NCI-H146 treated with DMSO at 0.1 percent for 48 hours (cell line): ENCODE results near the gene PHF2.

Experiments
- DNase-seq: peaks from one replicate; lab custom pipeline; 2025; ENCODE audit not compliant: unreplicated experiment; lab: John Stamatoyannopoulos, UW

The PHF2 gene

DNA sequence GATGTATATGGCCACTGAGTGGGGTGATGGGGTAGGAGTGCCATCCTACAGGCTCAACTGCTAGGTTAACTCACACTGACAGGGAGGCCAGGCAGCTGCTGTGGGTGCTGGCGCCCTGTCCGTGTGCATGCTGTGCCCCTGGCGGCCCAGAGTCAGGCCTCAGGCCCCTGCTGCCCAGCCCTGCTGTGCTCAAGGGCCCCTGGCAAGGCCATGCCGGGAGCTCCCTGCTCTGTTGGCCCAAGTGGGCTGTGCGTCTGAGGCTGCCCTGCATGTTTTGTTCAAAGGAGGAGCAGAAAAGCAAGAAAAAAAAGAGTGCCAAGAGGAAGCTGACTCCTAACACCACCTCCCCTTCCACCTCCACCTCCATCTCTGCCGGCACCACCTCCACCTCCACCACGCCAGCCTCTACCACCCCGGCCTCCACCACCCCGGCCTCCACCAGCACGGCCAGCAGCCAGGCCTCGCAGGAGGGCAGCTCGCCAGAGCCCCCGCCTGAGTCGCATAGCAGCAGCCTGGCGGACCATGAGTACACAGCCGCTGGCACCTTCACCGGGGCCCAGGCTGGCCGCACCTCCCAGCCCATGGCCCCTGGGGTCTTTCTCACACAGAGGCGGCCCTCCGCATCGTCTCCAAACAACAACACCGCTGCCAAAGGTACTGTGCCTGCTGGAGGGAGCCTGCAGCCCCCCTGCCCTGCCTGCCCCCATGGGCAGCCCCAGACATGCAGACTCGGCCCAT is 100.1 kb downstream of the PHF2 start:
- no peak for DNase-seq

DNA sequence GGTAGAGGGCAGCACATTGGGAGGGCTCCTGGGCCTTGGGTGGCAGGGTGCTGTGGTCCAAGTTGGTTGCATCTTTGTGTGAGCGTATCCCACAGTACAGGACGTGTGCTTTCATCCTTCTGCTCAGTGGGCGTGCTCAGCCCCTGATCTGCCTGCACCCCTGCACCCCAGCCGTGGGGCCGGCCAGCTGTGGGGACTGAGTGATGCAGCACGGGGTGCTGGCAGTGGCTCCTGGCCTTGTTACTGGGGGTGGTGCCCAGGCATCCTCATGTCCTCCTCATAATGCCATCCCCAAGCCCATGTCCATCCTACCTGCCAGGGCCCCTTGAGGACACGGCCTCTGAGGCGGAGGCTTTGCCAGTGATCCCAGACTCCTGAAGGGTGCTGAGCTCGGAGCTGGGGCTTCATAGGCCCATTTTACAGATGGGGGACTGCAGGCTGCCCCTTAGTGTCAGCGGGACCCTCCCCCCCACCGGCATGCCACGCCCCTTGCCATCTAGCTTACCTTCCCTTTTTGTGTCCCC is 100.7 kb downstream of the PHF2 start:
- DNase-seq, result no peak

DNA sequence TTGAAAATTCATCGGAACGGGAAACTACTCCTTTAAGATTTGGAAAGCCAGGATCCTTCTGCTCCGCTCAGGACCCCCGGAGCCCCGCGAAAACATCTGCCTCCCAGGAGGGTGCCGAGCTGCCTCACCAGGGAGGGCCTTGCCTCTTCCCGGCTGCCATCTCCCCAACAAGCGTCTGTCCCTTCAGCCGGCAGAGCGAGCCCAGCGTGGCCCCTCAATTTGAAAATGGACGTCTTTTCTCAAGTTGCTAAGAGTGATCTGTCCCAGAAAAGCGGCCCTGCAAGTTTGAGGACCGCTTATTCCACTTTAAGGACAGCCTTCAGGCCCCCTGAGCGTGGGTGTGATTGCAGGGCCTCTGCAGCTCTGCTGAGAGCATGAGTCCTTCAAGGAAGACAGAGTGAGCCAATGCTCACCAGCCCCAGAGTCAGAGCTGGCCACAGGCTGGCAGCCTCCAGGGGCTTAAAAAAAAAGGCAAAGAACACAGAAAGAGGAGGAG is 101.3 kb downstream of the PHF2 start:
- no peak for DNase-seq

DNA sequence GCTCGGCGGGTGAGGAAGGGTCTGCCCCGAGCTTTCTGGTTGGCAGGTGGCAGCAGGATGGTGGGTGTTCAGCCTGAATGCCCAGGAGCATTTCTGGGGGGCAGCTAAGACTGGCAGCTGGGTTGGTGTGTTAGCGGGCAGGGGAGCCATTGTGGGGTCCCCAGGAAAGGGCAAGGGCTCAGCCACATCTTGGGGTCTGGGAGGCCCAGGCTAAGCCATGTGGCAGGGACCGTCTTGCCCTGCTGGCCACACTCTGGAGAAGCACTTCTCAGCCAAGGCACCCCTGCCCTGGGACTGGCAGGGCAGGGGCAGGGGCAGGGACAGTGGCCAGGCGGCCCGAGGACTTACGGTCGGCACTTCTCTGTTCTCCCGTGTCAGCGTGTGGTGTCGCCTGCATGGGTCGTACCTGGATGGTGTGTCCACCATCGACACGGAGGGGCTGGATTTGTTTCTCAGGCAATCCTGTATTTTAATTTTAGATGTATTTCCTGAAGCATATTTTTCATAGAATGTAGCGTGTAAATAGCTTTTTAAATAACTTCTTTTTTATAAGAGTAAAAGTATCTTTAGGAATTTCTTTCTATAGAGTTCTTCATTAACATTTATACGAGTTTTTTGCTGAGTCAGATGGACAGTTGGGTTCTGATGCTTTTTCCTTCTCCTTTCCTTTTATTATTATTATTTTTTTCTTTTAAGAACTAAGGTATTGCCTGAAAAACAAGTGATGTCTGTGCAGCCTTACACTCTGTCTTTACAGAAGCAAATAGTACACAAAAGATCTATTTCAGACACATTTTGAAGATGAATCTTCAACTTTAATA is 102.0 kb downstream of the PHF2 start:
- no peak for DNase-seq

DNA sequence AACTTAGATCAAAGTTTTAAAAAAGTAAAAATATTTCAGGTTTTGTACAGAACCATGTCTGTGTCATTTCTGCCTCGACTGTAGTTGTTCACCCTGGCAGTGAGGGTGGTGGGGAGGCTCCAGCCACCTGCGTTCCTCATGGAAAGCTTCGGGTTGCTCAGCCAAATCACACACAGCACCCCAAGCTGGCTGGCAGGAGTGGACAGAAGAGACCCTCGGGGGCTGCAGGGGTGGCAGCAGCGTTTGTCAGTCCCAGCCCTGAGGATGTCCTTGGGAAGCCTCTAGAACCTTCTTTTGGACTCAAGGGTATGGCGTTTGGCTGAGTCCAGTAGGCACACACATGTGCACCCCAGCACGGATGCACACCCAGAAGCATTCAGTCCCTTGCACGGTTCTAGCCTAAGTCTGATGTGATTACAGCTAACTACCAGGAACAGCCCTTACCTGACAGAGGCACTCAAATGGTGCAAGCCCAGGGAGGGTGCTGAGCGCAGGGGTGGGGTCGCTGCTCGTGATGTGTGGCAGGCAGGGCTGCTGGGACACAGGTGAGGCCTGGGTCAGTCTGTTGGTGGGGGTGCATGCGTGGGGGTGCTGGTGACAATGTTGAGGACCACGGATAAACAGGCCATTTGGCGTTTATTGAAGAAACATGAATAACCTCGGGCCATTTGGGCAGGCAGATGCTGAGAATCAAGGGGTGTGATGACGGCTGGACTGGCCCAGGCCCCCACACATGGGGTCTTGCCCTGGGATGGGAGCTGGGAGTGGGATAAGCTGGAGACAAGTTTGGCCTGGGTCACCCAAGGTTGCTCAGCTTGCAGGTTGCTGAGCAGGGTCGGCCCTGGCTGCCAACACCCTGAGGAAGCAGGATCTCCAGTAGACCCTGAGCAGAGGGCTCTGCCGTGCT is 103.4 kb downstream of the PHF2 start:
- no peak for DNase-seq

DNA sequence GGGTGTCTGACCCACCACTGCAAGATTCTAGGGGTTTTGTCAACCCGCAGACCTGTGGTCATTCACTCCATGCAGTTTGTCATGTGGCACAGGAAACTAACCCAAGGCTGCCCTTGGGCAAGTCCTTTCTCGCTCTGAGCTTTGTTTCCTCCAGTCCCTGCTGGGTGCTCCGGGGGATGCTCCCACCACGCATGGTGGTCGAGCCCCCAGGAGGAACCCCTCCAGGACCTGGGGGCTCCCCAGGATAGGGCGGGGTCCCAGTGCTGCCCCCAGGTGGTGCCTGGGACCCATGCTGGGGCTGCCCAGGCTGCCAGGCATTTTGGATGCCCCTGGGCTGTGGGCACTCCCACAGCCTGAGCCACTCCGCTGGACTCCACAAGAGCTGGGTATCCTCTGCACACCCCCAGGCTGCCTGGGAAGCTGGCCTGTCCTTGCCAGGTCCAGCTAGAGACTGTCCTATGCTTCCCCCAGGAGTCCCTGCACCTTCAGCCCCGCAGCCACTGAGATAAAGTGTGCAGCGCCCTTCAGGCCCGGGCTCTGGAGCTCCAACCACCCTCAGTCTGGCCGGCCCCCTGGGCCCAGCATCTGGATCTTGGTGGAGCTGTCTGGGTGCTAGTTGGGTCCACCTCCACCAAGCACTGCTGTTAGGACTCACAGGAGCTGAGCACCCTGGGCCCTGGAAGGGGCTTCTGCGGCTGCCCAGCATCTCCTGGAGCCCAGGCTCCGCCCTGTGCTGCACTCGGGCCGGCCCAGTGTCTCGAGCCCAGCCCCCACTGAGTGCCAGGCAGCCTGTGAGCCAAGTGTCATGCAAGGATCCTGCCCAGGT is 104.3 kb downstream of the PHF2 start:
- no peak for DNase-seq

DNA sequence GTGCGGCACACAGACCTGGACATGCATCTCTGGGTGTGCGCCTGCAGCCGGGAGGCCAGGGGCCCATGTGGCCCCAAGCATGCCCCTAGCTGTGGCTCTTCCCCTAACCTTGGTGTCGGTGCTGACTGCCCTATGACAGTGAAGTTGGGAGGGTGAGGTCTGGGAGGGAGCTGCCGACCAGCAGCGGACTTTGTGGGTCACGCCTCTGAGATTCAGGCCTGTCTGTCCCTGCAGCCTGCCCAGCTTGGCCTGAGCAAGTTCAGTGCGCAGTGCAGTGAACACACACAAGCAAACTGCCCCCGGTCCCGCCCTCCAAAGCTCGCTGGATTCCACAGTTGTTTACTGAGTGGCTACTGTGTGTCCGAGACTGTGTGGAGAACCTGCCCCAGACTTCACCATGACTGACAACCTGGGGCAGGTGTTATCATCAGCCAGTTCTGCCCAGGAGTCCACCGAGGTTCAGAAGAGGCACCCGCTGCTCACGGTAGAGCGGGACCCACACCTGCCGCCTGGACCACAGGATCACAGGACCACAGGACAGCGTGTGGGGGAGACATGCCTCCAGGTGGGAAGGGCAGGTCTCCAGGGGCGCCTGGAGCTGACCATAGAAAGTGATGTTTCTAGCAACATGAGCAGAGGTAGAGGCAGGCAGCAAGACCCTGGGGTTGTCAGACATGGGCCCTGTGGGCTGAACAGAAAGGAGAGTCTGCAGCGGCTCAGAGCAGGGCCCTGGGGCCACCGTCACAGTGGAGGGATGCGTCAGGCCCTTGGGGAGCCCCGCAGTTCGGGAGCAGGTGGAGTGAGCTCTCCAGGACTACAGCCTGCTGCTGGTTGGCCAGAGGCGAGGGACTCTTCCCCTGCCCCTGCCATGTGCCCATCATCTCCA is 105.1 kb downstream of the PHF2 start:
- DNase-seq, result no peak

DNA sequence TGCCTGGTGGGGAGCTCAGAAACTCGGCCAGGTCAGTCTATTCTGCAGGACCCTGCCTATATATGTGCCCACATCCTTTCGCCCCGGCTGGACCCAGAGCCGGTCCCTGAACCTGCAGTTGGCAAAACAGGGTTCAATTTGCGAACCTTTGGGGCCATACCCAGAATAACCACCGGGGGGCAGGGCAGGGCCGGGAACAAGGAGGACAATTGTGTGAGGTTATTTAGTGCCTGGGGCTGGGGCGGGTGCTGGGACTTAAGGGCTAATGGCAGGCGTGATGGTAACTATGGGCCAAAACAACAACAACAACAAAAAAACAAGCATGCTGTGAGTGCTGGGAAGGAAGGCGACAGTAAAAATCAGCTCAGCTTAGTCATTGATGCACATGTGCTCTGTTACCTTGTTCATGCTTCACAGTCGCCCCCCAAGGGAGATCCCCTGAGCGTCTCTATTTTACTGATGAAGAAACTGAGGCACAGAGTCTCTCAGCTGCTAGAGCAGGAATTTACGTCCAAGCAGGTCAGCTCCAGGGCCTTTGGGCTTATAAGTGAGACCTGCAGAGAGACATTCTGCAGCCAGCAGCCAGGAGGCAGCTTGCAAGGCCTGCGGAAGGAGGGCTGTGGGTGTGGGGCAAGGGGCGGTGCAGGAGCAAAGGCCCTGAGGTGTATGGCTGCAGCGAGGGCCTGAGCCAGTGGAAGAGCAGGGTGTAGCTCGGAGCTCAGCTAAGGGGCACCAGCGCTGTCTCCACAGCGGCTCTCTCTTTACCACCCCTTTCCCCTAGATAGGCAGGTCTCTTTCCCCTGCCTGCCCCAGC is 106.0 kb downstream of the PHF2 start:
- no peak for DNase-seq

DNA sequence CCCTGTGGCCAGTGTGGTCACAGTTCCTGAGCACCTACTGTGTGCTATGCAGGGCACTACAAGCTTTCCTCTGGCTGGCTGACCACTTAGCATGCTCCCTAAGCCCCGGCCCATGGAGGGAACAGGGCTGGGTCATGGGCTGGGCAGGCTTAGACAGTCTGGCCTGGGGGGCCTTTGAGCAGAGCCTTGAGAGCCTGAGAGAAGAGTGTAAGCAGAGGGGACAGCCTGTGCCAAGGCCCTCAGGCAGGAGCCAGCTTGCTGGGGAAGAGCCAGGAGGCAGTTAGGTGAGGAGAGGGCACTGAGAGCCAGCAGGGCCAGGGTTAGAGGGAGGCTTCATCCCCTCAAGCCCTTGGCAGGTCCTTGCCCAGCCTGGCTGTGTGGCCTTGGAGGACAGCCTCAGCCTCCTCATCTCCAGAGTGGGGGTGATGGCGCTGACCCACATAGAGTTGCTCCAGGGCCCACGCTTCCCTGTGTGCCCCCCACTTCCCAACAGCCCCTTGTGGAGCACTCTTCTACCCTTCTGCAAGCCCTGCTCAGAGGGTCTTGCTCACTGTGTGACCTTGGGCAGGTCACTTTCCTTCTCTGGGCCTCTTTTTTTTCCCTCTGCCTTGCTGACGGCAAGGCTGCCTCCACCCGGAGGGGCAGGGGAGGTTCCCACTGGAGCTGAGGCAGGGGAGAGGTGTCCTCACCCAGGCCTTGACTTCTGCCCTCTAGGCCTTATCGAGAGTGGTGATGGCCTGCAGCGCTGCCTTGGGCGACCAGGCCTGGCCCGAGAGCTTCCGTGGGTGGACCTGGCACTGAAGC is 107.1 kb downstream of the PHF2 start:
- DNase-seq, result no peak

DNA sequence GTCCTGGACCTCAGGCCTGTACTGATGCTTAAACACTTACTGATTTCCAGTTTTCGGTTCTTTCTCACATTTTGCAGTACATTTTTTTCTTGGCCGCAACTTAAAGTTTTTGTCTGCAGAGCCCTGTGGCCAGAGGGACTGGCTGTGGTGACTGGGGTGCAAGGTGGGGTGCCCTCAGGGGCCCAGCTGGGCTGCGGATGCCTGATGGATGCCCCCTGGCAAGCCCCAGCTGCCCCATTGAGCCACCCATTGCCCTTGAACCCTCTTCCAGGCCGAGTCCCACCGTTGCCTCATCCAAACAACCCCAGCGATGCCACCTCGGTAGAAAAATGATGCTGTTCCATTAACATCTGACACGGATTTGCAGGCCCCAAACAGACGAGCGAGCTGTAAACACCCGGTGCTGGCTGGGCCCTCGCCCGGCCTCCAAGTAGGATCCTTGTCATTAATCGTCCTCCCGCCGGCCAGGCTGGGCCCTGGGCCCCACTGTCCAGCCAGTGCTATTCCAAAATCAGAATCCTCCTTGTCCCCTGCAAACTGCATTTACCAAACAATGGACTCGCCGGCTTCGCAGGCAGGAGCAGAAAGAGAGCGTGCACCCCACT is 107.9 kb downstream of the PHF2 start:
- no peak for DNase-seq

DNA sequence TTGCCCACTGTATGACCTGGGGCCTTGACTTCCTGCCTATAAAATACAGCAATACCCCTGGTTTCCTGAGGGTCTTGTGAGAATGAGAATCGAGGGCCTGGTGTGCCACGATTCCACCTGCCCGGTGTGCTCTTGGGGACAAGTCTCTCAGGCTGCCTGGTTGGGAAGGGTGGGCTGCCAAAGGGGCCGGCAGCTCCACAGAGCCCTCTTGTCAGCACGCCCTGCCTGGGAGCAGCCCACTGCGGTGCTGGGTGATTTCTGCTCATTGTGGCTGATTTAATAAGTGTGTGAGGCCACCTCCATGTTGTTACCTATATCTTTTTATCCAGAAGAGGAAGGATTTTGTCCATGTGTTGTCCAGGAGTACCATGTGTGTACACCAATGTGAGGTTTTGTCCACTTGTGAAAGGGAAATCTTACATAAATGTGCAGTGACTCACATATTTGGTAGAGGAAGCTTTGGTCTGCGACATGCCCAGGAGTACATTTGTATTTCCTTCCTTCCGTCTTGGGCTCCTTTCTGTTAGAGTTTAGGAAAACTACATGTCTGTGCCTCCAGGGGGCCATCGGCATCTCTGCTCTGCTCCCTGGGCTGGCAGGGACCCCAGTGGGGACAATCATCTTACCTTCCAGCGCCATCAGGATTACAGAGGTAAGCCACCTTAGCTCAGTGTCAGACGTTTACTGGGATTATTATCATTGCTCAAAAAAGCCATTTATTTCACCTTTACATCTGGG is 108.6 kb downstream of the PHF2 start:
- no peak for DNase-seq

DNA sequence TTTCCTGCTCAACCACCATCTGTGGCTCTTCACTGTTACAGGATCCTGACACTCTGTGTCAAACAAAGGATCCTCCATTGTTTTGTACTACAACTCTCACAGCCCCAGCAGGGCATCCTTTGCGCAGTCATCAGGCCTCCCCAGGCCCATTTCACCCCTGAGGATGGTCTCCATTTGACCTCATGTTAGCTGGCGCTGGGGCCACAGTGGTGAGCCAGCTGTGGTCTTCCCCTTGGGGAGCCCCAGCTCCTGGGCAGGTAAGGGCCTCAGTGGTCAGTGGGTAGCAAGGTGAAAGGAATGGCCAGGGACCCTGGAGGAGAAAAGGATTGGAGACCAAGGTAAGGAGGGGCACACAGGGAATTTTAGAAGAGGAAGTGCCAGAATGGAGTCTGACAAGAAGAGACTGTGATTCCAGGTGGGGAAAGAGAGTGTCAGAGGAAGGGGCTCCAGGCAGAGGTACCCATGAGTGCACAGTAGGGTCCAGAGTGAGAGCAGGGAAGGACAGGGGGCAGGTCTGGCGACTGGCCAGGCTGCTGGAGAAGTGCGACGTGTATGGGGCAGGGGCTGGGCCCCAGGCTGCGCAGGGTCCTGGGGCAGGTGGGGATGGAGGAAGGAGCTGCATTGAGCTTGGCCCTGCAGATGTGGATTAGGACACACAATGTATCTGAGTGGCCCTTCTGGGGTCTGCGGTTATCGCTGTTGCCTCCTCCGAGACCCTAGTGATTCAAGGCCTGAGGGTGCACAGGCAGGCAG is 109.9 kb downstream of the PHF2 start:
- DNase-seq, result no peak

DNA sequence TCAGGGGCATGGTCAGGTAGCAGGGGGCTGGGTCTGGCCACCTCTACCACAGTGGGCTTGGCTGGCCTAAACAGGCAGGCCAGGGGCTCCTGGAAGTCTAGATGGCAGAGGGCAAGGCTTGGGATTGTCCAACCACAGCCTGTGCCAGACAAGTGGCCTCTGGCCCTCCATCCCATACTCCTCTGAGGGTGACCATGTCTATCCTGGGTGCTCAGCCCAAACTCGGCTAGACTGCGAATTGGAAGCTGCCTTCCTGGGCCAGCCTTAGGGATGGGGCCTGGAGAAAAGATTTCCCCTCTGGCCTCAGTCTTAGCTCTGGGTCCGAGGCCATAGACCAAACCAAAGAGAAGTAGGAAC is 110.5 kb downstream of the PHF2 start:
- no peak for DNase-seq

DNA sequence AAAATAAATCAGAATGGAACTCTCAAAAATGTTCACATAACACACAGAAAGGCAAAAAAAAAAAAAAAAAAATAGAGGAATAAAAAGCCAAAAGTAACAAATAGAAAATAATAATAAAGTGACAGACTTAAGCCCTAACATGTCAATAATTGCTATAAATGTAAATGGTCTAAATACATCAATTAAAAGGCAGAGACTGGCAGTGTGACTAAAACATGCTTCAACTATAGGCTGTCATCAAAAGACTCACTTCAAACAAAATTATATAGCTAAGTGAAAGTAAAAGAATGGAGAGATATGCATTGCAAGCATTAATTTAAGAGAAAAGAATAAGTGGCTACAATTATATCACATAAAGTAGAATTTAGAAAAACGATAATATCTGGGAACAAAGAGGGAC is 114.2 kb downstream of the PHF2 start:
- no peak for DNase-seq

DNA sequence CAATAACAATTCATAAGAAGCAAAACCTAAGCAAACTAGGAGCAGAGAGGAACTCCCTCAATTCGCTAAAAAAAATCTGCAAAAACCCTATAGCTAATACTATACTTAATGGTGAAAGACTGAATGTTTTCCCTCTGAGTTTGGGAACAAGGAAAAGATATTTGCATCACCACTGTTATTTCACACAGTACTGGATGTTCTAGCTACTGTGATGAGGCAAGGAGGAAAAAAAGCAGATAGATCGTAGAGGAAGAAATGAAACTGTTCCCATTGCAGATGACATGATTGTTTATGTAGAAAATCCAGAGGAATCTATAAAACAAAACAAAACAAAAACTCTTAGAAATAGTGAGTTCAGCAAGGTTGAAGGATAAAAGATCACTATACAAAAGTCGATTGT is 116.7 kb downstream of the PHF2 start:
- no peak for DNase-seq
